Gastrocnemius medialis (tissue), 4 donors: ENCODE data around the gene CWC22. TPM values are rescaled to one million over a fixed set of nuclear protein-coding genes. Genes with fewer than 3 reads are reported as not detected.

Experiments used
- ATAC-seq, 2 donors: fragments of 150-250 bp; one replicate each; pipeline ENCODE4 v1.9.1; 2016
- DNase-seq, 2 donors: peaks; one replicate each; pipeline ENCODE4 v3.0.0-alpha.2; 2019
- H3K27ac ChIP-seq, 4 donors: fragments of 200-600 bp; sonication (generic); 1 replicate in 1 of 4; 2 replicates in 3 of 4; pipeline ENCODE4 v1.5.1; 2016 to 2018; ENCODE audit warnings: mild to moderate bottlenecking in 2 of 4, moderate library complexity in 1 of 4
- H3K27me3 ChIP-seq, 3 donors: fragments of 200-600 bp; sonication (generic) in 2 of 3; 1 replicate in 1 of 3; 2 replicates in 2 of 3; pipeline versions ENCODE4 v1.5.1 to v1.6.0; 2016 to 2019; ENCODE audit warnings: mild to moderate bottlenecking in 1 of 3, moderate library complexity in 1 of 3
- H3K36me3 ChIP-seq, 2 donors: fragments of 200-600 bp; sonication (generic) in 1 of 2; one replicate each; pipeline ENCODE4 v1.5.1; 2017 to 2018
- H3K4me1 ChIP-seq, 2 donors: fragments of 200-600 bp; sonication (generic) in 1 of 2; one replicate each; pipeline ENCODE4 v1.5.1; 2016 to 2017; ENCODE audit warnings: mild to moderate bottlenecking in 2 of 2
- H3K4me3 ChIP-seq, 4 donors: fragments of 200-600 bp; sonication (generic) in 3 of 4; 1 replicate in 1 of 4; 2 replicates in 3 of 4; pipeline ENCODE4 v1.5.1; 2016 to 2019; ENCODE audit warnings: mild to moderate bottlenecking in 2 of 4
- H3K9me3 ChIP-seq, 3 donors: fragments of 200-600 bp; sonication (generic) in 2 of 3; 1 replicate in 1 of 3; 2 replicates in 2 of 3; pipeline ENCODE4 v1.5.1; 2016 to 2019
- POLR2A ChIP-seq, 2 donors: fragments of 450-650 bp; IDR thresholded peaks; one replicate each; pipeline ENCODE4 v1.6.1; 2017; ENCODE audit warnings: antibody characterized with exemption in 2 of 2, mild to moderate bottlenecking in 2 of 2, moderate library complexity in 2 of 2
- in situ Hi-C, 4 donors: fragments of 200-750 bp; cut with MboI; loops; one replicate each; pipeline versions ENCODE4 v1.15.0 to v1.8.0; 2017; ENCODE audit warnings: low sequenced_read_pairs in 4 of 4
- intact Hi-C: fragments of 100-400 bp; cut with DNase I; formaldehyde crosslinking; loops from one replicate; pipeline ENCODE4 v1.15.1; 2023; ENCODE audit warnings: low total_unique reads
- total RNA-seq, 4 donors: library from RNA; depleted of rRNA; stranded (reverse); fragments of >200 nt; gene quantifications; one replicate each; pipeline versions ENCODE4 v1.1.0 to v1.2.3, GENCODE V29; 2016
- TF ChIP-seq, protein P1 (sequence below), 5 experiments: fragments of 450-650 bp in 3 of 5; fragments of 200-600 bp in 2 of 5; sonication (generic) in 2 of 5; IDR thresholded peaks in 4 of 5; conservative IDR thresholded peaks in 1 of 5; 1 replicate in 4 of 5; 2 replicates in 1 of 5; pipeline ENCODE4 v1.5.1; 2016 to 2019; ENCODE audit warnings: antibody characterized with exemption in 5 of 5, mild to moderate bottlenecking in 3 of 5, moderate library complexity in 3 of 5

CWC22 gene
- total RNA-seq, 4 donors from 2014 or later, result 9.7 to 15.6 (median 12.8) TPM

DNA sequence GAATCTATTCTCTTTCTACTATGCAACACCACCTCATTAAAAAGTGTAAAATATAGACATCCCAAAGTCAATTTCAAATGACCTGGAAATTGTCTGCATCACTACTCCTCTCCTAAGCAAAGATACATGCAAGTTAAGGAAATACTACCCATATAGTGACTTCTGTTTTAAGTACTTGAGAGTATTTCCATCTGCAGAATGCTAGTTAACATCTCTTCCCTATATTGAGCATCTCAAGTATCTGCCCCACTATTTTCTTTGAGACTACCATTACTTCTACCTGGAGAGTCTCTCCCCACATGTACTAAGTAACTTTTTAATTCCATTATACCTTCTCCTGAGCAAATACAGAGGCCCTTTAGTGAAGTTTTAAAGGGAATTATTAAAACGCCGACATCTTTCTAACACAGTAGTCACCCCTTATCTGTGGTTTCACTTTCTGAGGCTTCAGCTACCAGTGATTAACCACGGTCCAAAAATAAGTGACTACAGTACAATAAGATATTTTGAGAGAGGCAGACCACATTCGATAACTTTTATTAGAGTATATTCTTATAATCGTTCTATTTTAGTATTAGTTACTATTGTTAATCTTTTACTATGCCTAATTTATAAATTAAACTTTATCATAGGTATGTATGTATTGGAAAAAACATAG is 21.8 kb downstream of the CWC22 start:
- no peaks in the 10 kb centered on the region for H3K4me1 ChIP-seq
- no peaks in the 10 kb centered on the region for H3K27me3 ChIP-seq
- no peak for DNase-seq
- no peaks in the 10 kb centered on the region for H3K9me3 ChIP-seq
- intact Hi-C loops, result no loop called here
- TF ChIP-seq, protein P1, sequence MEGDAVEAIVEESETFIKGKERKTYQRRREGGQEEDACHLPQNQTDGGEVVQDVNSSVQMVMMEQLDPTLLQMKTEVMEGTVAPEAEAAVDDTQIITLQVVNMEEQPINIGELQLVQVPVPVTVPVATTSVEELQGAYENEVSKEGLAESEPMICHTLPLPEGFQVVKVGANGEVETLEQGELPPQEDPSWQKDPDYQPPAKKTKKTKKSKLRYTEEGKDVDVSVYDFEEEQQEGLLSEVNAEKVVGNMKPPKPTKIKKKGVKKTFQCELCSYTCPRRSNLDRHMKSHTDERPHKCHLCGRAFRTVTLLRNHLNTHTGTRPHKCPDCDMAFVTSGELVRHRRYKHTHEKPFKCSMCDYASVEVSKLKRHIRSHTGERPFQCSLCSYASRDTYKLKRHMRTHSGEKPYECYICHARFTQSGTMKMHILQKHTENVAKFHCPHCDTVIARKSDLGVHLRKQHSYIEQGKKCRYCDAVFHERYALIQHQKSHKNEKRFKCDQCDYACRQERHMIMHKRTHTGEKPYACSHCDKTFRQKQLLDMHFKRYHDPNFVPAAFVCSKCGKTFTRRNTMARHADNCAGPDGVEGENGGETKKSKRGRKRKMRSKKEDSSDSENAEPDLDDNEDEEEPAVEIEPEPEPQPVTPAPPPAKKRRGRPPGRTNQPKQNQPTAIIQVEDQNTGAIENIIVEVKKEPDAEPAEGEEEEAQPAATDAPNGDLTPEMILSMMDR (IDR thresholded peaks at IDR 0.05 in 4 of 5, conservative IDR thresholded peaks at IDR 0.05 in 1 of 5), result no peak
- TF ChIP-seq POLR2A (IDR thresholded peaks at IDR 0.05), result no peak
- in situ Hi-C loops, result no loop called here
- no peak for ATAC-seq
- H3K36me3 ChIP-seq, result peaks cover 0 to 59% of the 10 kb centered on the region in 2 donors
- H3K27ac ChIP-seq, result no peak overlapping the region
- H3K4me3 ChIP-seq, result no peak overlapping the region

DNA sequence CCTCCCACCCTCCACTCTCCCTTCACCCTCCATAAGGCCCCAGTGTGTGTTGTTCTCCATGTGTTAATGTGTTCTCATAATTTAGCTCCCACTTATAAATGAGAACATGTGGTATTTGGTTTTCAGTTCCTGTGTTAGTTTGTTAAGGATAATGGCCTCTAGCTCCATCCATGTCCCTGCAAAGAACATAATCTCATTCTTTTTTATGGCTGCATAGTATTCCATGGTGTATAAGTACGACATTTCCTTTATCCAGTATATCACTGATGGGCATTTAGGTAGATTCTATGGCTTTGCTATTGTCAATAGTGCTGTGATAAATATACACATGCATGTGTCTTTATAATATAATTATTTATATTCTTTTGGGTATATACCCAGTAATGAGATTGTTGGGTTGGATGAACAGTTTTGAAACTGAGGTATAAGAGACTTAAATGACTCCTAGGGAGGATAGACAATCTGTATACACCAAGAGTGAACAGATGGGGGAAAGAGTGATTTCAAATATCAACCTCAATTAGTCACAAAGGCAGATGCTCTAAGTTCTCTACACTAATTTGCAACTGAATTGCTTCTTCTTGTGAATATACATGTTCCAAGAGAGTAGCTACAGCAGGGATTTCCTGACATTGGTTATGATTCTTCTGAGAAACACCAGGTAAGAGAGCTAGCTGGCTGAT is 23.7 kb downstream of the CWC22 start:
- TF ChIP-seq POLR2A (IDR thresholded peaks at IDR 0.05), result no peak
- TF ChIP-seq, protein P1 (IDR thresholded peaks at IDR 0.05 in 4 of 5, conservative IDR thresholded peaks at IDR 0.05 in 1 of 5), result no peak
- H3K36me3 ChIP-seq, result peaks cover 0 to 65% of the 10 kb centered on the region in 2 donors
- H3K27ac ChIP-seq, result no peak overlapping the region
- DNase-seq (no peak), ATAC-seq (no peak)
- in situ Hi-C loops (no loop called here), intact Hi-C loops (no loop called here)
- H3K9me3 ChIP-seq, result no peaks in the 10 kb centered on the region
- no peaks in the 10 kb centered on the region for H3K4me1 ChIP-seq
- H3K4me3 ChIP-seq, result no peak overlapping the region
- H3K27me3 ChIP-seq, result no peaks in the 10 kb centered on the region

DNA sequence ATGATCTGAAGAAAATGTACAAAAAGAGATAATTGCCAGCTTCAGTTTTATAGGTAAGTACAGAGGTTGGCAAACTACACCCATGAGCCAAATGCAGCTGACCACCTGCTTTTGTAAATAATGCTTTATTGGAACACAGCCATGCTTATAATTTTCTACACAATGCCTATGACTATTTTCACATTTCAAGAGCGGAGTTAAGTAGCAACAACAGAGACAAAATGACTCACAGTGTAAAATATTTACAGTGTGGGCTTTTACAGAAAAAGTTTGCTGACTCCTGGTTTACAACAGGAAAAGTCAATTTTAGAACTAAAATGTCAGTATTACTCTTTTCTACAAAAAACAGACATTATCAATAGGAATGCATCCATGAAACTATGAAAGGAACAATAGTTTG is 26.0 kb downstream of the CWC22 start:
- Histone ChIP-seq H3K9me3 (no peaks in the 10 kb centered on the region), H3K4me3 (no peak overlapping the region), H3K27me3 (no peaks in the 10 kb centered on the region), H3K4me1 (no peaks in the 10 kb centered on the region), H3K27ac (no peak overlapping the region), H3K36me3 (peaks cover 0 to 65% of the 10 kb centered on the region in 2 donors)
- intact Hi-C loops, result no loop called here
- DNase-seq (no peak), ATAC-seq (no peak)
- in situ Hi-C loops, result no loop called here
- no peak for TF ChIP-seq POLR2A (IDR thresholded peaks at IDR 0.05)
- TF ChIP-seq, protein P1 (IDR thresholded peaks at IDR 0.05 in 4 of 5, conservative IDR thresholded peaks at IDR 0.05 in 1 of 5), result no peak

DNA sequence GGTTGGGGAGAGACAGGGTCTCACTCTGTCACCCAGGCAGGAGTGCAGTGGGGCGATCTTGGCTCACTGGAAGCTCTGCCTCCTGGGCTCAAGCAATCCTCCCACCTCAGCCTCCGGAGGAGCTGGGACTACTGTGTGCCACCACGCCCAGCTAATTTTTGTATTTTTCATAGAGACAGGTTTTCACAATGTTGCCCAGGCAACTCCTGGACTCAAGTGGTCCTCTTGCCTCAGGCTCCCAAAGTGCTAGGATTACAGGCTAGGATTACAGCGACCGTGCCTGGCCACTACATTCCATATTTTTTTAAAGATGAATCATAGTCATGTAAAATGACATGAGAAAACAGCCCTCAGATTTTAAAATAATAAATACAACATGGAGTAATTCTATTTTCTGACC is 32.3 kb downstream of the CWC22 start:
- Histone ChIP-seq H3K27ac (no peak overlapping the region), H3K4me1 (no peaks in the 10 kb centered on the region), H3K36me3 (peaks cover 0 to 45% of the 10 kb centered on the region in 2 donors), H3K4me3 (no peak overlapping the region), H3K9me3 (no peaks in the 10 kb centered on the region), H3K27me3 (no peaks in the 10 kb centered on the region)
- no peak for DNase-seq
- intact Hi-C loops, result no loop called here
- no peak for ATAC-seq
- in situ Hi-C loops, result no loop called here
- TF ChIP-seq POLR2A (IDR thresholded peaks at IDR 0.05), result no peak

DNA sequence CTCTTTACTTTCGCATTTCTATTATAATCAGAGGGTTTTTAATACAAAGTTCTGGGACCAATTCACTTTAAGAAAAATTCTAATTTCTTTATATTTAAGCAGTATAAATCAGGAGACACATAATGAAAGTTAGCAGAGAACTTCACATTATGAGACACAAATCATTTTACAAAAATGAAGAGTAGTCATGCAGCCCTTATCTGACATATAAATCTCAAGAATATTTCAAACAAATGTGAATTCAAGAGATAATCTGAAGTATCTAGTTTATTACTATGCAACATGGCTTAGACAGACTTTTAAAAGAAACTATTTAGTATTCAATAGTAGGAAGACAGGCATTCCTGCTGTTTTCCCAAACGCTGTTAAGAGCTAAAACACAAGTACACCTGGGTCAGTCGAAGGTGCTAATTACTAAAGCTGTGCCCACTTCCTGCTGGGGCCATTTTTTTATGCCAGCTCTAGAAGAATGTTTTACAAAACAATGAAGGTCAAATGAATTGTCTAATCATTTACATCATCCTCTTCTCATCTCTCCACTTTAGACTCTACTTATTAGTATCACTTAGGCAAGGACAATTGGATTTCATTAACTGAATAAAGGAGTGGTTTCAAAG is 40.2 kb downstream of the CWC22 start:
- no peak overlapping the region for H3K4me3 ChIP-seq
- H3K27me3 ChIP-seq, result no peaks in the 10 kb centered on the region
- H3K4me1 ChIP-seq, result no peaks in the 10 kb centered on the region
- intact Hi-C loops (no loop called here), in situ Hi-C loops (no loop called here)
- TF ChIP-seq, protein P1 (IDR thresholded peaks at IDR 0.05 in 4 of 5, conservative IDR thresholded peaks at IDR 0.05 in 1 of 5), result no peak
- TF ChIP-seq POLR2A (IDR thresholded peaks at IDR 0.05), result no peak
- ATAC-seq, result no peak
- no peaks in the 10 kb centered on the region for H3K9me3 ChIP-seq
- DNase-seq, result no peak
- H3K27ac ChIP-seq, result no peak overlapping the region
- H3K36me3 ChIP-seq, result peaks cover 0 to 55% of the 10 kb centered on the region in 2 donors
